ENCODE measurements around the gene SNAP47. TPM values are rescaled to one million over a fixed set of nuclear protein-coding genes. Genes with fewer than 3 reads are reported as not detected.

SNAP47 gene
- total and polyA plus RNA-seq, 2 donors (not counting 3 experiments of a cell fraction or from before 2014, with no cell fraction given): 24.0 to 32.7 TPM

DNA sequence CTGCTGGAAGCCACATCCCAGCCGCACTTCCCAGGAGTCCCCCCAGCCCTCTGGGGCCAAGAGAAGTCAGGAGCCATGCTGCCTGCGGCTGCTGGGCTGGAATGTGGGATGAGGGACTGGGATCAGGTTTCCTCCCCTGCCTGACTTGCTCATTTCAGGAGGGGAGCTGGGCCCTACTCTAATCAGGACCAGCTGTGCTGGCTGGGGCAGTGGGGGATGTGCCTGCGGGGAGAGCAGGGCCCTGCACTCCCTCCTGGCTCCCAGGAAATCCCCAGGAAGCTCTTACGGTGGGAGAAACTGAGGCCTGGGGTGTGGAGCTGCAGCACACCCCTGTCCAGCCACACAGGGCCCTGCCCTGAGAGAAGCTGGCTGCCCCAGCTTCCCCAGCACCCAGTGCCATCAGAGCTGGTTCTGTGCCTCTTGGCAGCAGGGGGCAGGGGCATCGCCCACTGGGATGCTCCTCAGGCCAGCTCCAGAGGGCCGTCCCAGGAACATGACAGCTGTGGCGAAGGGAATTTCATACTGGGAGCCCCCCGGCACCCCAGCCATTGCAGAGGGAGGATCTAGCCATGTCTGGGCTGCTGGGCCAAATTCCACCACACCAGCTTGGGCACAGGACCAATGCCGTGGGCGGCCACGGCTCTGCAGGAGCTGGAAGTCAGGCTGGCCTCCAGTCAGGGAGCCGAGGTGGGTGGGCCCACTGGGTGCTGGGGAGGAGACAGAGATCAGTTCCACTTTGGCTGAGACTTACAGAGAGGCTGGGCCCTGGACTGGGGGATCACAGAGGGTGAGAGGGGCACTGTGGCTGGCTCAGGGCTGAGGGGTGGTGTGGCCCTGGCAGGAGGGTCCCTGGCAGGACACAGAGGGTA is 58.9 kb downstream of the SNAP47 start:
- Histone ChIP-seq H3K79me2 (ENCODE audit: control insufficient read depth, insufficient read depth, low read length) (no peaks in the 10 kb centered on the region), H3K9me1 (replicated peaks; ENCODE audit: control insufficient read depth, extremely low read depth, insufficient read depth, low read length) (no peaks in the 10 kb centered on the region), H3K4me1 (ENCODE audit: control insufficient read depth, extremely low read depth, insufficient read depth, low read length) (no peaks in the 10 kb centered on the region), H3K9ac (replicated peaks; ENCODE audit: extremely low read depth, insufficient read depth, low read length) (no peak overlapping the region), H3K27me3 (ENCODE audit: control insufficient read depth in 2 of 2, insufficient read depth in 2 of 2, low read length in 2 of 2) (no peaks in the 10 kb centered on the region), H3K4me3 (replicated peaks in 1 of 3; ENCODE audit: insufficient read depth in 1 of 3, low read depth in 1 of 3, low read length in 3 of 3) (no peak overlapping the region), H3K27ac (ENCODE audit: insufficient read depth, low read depth, low read length) (no peak overlapping the region), H3K4me2 (ENCODE audit: insufficient read depth, low read length) (no peak overlapping the region), H4K20me1 (replicated peaks; ENCODE audit: control insufficient read depth, extremely low read depth, insufficient read depth, low read length) (no peaks in the 10 kb centered on the region), H3K36me3 (ENCODE audit: control insufficient read depth in 2 of 2, extremely low read depth in 1 of 2, insufficient read depth in 2 of 2, low read length in 2 of 2) (no peaks in the 10 kb centered on the region), H2AFZ (ENCODE audit: low read depth, low read length) (no peak overlapping the region), H3K9me3 (replicated peaks; ENCODE audit: control insufficient read depth, insufficient read depth, low read length) (no peaks in the 10 kb centered on the region)
- FAIRE-seq: no peak
- intact Hi-C loops (cut with micrococcal nuclease) (no loop called here), dilution Hi-C loops (cut with MboI; ENCODE audit: extremely low pct_ligation_motif_present, low sequenced_read_pairs) (no loop called here)
- CTCF ChIA-PET: interaction anchor here (1.1 kb wide), 1 partner anchor 159 kb away, joined by 4 read pairs; no protein-coding TSS in a partner anchor
- BruUV-seq (replicated peaks): no TSS peak
- TF ChIP-seq POLR2A (IDR thresholded peaks at IDR 0.05; ENCODE audit: low read depth, low read length): no peak
- no peak for TF ChIP-seq POLR2AphosphoS5 (IDR thresholded peaks at IDR 0.05; ENCODE audit: insufficient read depth, low read depth, low read length)
- TF ChIP-seq, protein P1, sequence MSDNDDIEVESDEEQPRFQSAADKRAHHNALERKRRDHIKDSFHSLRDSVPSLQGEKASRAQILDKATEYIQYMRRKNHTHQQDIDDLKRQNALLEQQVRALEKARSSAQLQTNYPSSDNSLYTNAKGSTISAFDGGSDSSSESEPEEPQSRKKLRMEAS (IDR thresholded peaks at IDR 0.05; ENCODE audit: insufficient read depth, insufficient read length): no peak
- no peak for TF ChIP-seq GATA2 (IDR thresholded peaks at IDR 0.05; ENCODE audit: insufficient read depth, insufficient read length, low read depth, low read length)
- TF ChIP-seq, protein P2, sequence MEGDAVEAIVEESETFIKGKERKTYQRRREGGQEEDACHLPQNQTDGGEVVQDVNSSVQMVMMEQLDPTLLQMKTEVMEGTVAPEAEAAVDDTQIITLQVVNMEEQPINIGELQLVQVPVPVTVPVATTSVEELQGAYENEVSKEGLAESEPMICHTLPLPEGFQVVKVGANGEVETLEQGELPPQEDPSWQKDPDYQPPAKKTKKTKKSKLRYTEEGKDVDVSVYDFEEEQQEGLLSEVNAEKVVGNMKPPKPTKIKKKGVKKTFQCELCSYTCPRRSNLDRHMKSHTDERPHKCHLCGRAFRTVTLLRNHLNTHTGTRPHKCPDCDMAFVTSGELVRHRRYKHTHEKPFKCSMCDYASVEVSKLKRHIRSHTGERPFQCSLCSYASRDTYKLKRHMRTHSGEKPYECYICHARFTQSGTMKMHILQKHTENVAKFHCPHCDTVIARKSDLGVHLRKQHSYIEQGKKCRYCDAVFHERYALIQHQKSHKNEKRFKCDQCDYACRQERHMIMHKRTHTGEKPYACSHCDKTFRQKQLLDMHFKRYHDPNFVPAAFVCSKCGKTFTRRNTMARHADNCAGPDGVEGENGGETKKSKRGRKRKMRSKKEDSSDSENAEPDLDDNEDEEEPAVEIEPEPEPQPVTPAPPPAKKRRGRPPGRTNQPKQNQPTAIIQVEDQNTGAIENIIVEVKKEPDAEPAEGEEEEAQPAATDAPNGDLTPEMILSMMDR (IDR thresholded peaks at IDR 0.05; ENCODE audit: extremely low read depth in 1 of 2, insufficient read depth in 1 of 2, low read depth in 1 of 2, low read length in 2 of 2): no peak
- no peak for TF ChIP-seq EZH2 (IDR thresholded peaks at IDR 0.05; ENCODE audit: borderline replicate concordance, low read depth, low read length, severe bottlenecking)
- TF ChIP-seq FOS (IDR thresholded peaks at IDR 0.05; ENCODE audit: borderline replicate concordance, insufficient read depth, low read length): no peak
- no peak for TF ChIP-seq JUN (IDR thresholded peaks at IDR 0.05; ENCODE audit: borderline replicate concordance, insufficient read depth, insufficient read length, low read depth)
- no peak for TF ChIP-seq MYC (IDR thresholded peaks at IDR 0.05; ENCODE audit: low read depth, low read length)
- POLR2A ChIA-PET: no interaction called here
- no peak for DNase-seq (ENCODE audit: low read depth, low spot score)

All from endothelial cell of umbilical vein (primary cell).